ENCODE measurements around the gene DEXI. TPM values are rescaled to one million over a fixed set of nuclear protein-coding genes. Genes with fewer than 3 reads are reported as not detected.
A peak's percentile ranks its signal among the peaks of the same experiment; 100 is the strongest.

The DEXI gene
- total and polyA plus RNA-seq, 2 of the 13 experiments (the other 11 are each of a cell fraction or from before 2014, with no cell fraction given) = 51.5 to 70.4 TPM

DNA sequence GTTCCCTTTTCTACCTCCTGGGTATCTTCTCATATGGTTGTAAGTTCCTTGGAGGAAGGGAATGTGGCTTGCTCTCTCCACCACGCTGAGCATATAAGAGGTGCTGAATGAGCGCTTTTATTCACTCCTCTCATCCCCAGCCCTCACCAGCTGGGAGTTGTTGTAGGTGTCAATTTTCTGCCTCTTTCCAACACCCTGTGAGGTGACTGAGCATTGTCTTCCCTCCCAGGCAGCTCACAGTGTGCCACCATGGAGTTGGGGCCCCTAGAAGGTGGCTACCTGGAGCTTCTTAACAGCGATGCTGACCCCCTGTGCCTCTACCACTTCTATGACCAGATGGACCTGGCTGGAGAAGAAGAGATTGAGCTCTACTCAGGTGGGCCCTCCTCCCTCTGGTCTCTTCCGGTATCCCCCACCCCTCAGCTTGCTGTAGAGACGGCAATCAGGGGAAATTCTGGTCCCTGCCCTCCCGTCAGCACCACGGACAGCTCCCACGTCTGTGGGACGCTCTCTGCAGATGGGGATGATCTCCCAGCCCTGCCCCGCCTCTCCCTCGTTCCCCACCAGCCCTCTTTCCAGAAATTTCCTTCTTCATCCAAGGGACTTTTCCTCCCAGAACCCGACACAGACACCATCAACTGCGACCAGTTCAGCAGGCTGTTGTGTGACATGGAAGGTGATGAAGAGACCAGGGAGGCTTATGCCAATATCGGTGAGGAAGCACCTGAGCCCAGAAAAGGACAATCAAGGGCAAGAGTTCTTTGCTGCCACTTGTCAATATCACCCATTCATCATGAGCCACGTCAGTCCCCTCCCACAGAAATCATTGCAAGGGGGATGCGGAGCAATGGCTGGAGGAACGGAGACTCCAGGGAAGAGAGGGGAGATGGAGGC lies 47.0 kb downstream of the DEXI start (continued):
- TF ChIP-seq PRMT3 (CRISPR knock-in tag; IDR thresholded peaks at IDR 0.05; ENCODE audit: borderline replicate concordance, low read depth) = peak; percentile 87; the same call in 1 of the 2 replicates
- TF ChIP-seq TAF1 (CRISPR knock-in tag; IDR thresholded peaks at IDR 0.05) = no peak
- TF ChIP-seq ZNF768 (CRISPR knock-in tag; IDR thresholded peaks at IDR 0.05) = peak; percentile 57; the same call in 1 of the 2 replicates
- TF ChIP-seq, protein P1, sequence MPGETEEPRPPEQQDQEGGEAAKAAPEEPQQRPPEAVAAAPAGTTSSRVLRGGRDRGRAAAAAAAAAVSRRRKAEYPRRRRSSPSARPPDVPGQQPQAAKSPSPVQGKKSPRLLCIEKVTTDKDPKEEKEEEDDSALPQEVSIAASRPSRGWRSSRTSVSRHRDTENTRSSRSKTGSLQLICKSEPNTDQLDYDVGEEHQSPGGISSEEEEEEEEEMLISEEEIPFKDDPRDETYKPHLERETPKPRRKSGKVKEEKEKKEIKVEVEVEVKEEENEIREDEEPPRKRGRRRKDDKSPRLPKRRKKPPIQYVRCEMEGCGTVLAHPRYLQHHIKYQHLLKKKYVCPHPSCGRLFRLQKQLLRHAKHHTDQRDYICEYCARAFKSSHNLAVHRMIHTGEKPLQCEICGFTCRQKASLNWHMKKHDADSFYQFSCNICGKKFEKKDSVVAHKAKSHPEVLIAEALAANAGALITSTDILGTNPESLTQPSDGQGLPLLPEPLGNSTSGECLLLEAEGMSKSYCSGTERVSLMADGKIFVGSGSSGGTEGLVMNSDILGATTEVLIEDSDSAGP (CRISPR knock-in tag; IDR thresholded peaks at IDR 0.05; ENCODE audit: borderline replicate concordance) = peak; percentile 44; the same call in 1 of the 2 replicates
- TF ChIP-seq, protein P2, sequence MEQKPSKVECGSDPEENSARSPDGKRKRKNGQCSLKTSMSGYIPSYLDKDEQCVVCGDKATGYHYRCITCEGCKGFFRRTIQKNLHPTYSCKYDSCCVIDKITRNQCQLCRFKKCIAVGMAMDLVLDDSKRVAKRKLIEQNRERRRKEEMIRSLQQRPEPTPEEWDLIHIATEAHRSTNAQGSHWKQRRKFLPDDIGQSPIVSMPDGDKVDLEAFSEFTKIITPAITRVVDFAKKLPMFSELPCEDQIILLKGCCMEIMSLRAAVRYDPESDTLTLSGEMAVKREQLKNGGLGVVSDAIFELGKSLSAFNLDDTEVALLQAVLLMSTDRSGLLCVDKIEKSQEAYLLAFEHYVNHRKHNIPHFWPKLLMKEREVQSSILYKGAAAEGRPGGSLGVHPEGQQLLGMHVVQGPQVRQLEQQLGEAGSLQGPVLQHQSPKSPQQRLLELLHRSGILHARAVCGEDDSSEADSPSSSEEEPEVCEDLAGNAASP (CRISPR knock-in tag; IDR thresholded peaks at IDR 0.05; ENCODE audit: borderline replicate concordance) = peak; percentile 83
- TF ChIP-seq, protein P3, sequence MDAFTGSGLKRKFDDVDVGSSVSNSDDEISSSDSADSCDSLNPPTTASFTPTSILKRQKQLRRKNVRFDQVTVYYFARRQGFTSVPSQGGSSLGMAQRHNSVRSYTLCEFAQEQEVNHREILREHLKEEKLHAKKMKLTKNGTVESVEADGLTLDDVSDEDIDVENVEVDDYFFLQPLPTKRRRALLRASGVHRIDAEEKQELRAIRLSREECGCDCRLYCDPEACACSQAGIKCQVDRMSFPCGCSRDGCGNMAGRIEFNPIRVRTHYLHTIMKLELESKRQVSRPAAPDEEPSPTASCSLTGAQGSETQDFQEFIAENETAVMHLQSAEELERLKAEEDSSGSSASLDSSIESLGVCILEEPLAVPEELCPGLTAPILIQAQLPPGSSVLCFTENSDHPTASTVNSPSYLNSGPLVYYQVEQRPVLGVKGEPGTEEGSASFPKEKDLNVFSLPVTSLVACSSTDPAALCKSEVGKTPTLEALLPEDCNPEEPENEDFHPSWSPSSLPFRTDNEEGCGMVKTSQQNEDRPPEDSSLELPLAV (CRISPR knock-in tag; conservative IDR thresholded peaks at IDR 0.05; ENCODE audit: low read depth) = peak; percentile 82; the same call in 1 of the 2 replicates
- TF ChIP-seq ZNF629 (CRISPR knock-in tag; conservative IDR thresholded peaks at IDR 0.05) = 0 out of 2 replicates have a peak, but pooled peaks have one; percentile 9
- no peak for TF ChIP-seq ZBTB8A (CRISPR knock-in tag; IDR thresholded peaks at IDR 0.05; ENCODE audit: borderline replicate concordance, low read depth)
- no peak for TF ChIP-seq CEBPG (CRISPR knock-in tag; IDR thresholded peaks at IDR 0.05)
- peak; percentile 85 for TF ChIP-seq ARNT2 (CRISPR knock-in tag; IDR thresholded peaks at IDR 0.05; ENCODE audit: low read depth)
- TF ChIP-seq, protein P4, sequence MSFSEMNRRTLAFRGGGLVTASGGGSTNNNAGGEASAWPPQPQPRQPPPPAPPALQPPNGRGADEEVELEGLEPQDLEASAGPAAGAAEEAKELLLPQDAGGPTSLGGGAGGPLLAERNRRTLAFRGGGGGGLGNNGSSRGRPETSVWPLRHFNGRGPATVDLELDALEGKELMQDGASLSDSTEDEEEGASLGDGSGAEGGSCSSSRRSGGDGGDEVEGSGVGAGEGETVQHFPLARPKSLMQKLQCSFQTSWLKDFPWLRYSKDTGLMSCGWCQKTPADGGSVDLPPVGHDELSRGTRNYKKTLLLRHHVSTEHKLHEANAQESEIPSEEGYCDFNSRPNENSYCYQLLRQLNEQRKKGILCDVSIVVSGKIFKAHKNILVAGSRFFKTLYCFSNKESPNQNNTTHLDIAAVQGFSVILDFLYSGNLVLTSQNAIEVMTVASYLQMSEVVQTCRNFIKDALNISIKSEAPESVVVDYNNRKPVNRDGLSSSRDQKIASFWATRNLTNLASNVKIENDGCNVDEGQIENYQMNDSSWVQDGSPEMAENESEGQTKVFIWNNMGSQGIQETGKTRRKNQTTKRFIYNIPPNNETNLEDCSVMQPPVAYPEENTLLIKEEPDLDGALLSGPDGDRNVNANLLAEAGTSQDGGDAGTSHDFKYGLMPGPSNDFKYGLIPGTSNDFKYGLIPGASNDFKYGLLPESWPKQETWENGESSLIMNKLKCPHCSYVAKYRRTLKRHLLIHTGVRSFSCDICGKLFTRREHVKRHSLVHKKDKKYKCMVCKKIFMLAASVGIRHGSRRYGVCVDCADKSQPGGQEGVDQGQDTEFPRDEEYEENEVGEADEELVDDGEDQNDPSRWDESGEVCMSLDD (CRISPR knock-in tag; IDR thresholded peaks at IDR 0.05; ENCODE audit: borderline replicate concordance) = peak; percentile 37; the same call in 1 of the 2 replicates
- TF ChIP-seq, protein P5, sequence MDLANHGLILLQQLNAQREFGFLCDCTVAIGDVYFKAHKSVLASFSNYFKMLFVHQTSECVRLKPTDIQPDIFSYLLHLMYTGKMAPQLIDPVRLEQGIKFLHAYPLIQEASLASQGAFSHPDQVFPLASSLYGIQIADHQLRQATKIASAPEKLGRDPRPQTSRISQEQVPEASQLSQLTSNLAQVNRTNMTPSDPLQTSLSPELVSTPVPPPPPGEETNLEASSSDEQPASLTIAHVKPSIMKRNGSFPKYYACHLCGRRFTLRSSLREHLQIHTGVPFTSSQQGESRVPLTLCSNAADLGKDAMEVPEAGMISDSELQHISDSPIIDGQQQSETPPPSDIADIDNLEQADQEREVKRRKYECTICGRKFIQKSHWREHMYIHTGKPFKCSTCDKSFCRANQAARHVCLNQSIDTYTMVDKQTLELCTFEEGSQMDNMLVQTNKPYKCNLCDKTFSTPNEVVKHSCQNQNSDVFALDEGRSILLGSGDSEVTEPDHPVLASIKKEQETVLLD (CRISPR knock-in tag; IDR thresholded peaks at IDR 0.05; ENCODE audit: low read depth) = peak; percentile 71
- no peak for TF ChIP-seq RARG (CRISPR knock-in tag; IDR thresholded peaks at IDR 0.05; ENCODE audit: low read depth)
- TF ChIP-seq ZNF136 (CRISPR knock-in tag; IDR thresholded peaks at IDR 0.05; ENCODE audit: low read depth) = peak; percentile 39; the same call in 1 of the 2 replicates
- no peak; the same call in 2 of the 3 replicates for TF ChIP-seq MXI1 (IDR thresholded peaks at IDR 0.05; ENCODE audit: borderline replicate concordance, low read depth, low read length)
- TF ChIP-seq CC2D1A (CRISPR knock-in tag; IDR thresholded peaks at IDR 0.05) = 0 out of 2 replicates have a peak, but pooled peaks have one; percentile 66
- no peak for TF ChIP-seq MLLT10 (CRISPR knock-in tag; IDR thresholded peaks at IDR 0.05)
- no peak for TF ChIP-seq MAFF (IDR thresholded peaks at IDR 0.05; ENCODE audit: low read depth, low read length)
- TF ChIP-seq MBD4 (IDR thresholded peaks at IDR 0.05; ENCODE audit: borderline replicate concordance, low read length) = no peak
